ENCODE data around the gene MCF2L2. TPM values are rescaled to one million over a fixed set of nuclear protein-coding genes. Genes with fewer than 3 reads are reported as not detected.

Gene MCF2L2
- total and polyA plus RNA-seq, 2 of the 13 experiments (the other 11 are each of a cell fraction or from before 2014, with no cell fraction given) = not detected

DNA sequence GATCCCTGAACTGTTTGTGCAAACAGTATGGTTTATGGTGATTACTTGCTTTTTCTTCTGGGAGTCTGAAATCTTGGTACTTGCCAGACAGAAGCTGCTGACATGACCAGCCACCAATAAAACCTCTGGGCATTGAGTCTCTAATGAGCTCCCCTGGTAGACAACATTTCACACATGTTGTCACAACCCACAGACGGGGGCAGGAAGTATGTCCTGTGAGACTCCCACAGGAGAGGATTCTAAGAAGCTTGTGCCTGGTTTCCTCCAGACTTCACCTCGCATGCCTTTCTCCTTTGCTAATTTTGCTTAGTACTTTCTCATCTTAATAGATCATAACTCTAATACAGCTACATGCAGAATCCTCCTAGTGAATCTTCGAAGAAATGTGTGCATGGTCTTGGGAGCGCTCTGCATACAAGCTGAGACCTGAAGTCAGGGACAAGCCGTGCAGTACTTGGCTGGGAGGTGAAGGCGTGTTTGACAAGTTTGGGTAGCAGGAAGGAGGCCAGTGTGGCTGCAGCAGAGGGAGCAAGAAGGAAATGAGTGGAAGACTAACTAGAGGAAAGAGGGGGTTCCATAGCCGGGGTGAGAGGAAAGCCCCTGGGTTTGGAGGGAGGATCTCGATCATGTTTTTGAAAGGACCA lies 126.4 kb downstream of the MCF2L2 start:
- CTCF ChIA-PET (ENCODE audit: low intra/inter-chr PET ratio, low total read pairs) = no interaction called here
- no peaks in the 10 kb centered on the region for H3K4me1 ChIP-seq (ENCODE audit: insufficient read depth, low read length)
- no peak overlapping the region for H3K4me3 ChIP-seq (replicated peaks in 1 of 3; ENCODE audit: insufficient read depth in 1 of 3, low read depth in 2 of 3, low read length in 3 of 3)
- 39% methylated on average over 8 of the region's 8 CpGs for WGBS (ENCODE audit: low lambda C conversion rate)
- H3K27me3 ChIP-seq (ENCODE audit: control insufficient read depth in 1 of 2, insufficient read depth in 2 of 2, low read length in 2 of 2) = peaks cover 1 to 39% of the 10 kb centered on the region in 2 experiments; a peak in 4 of 5 replicates
- no peak overlapping the region for H3K9ac ChIP-seq (ENCODE audit: insufficient read depth, low read depth, low read length)
- FAIRE-seq = no peak
- H4K20me1 ChIP-seq (ENCODE audit: insufficient read depth, low read length) = no peaks in the 10 kb centered on the region
- H3K36me3 ChIP-seq (replicated peaks in 1 of 2; ENCODE audit: control insufficient read depth in 1 of 2, insufficient read depth in 2 of 2, low read length in 2 of 2) = no peaks in the 10 kb centered on the region
- intact Hi-C loops (cut with micrococcal nuclease; ENCODE audit: unreplicated experiment) (no loop called here), in situ Hi-C loops (cut with HindIII; ENCODE audit: extremely low pct_ligation_motif_present, low pct_unique_long_range_greater_than_20kb) (no loop called here)
- BruUV-seq (replicated peaks) = no TSS peak
- H2AFZ ChIP-seq (ENCODE audit: low read length) = no peak overlapping the region
- DNase-seq (ENCODE audit: low spot score) = no peak
- TF ChIP-seq SOX5 (CRISPR knock-in tag; IDR thresholded peaks at IDR 0.05; ENCODE audit: borderline replicate concordance) = no peak
- ATAC-seq = no peak
- H3K9me3 ChIP-seq (ENCODE audit: low read length) = no peaks in the 10 kb centered on the region
- no peak overlapping the region for H3K27ac ChIP-seq (ENCODE audit: extremely low read length, insufficient read depth, low read length)
- no peaks in the 10 kb centered on the region for H3K79me2 ChIP-seq (ENCODE audit: insufficient read depth, low read length)
- no peak overlapping the region for H3K4me2 ChIP-seq (ENCODE audit: low read depth, low read length)
- POLR2A ChIA-PET = no interaction called here

DNA sequence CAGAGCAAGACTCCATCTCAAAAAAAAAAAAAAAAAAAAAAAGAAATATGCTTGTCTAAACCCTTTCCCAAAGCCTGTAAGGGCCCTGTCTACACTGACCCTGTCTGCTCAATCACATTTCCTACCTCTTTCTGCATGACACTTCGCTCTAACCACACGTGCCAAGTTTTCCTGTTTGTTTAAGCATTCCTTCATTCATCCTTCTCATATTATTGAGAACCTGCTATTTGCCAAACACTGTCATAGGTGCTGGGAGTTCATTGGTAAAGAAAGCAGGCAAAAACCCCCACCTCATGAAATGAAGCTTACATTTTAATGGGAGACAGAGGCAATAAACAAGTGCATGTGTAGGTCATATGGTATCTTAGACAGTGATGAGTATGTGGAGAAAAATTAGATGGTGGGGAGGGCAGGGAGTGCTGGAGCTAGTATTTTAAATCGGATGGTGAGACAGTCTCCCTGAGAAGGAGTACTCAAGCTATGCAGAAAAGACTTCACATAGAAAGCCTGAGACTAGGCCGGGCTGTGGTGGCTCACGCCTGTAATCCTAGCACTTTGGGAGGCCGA lies 127.3 kb downstream of the MCF2L2 start:
- Histone ChIP-seq H3K9me3 (ENCODE audit: low read length) (no peaks in the 10 kb centered on the region), H3K36me3 (replicated peaks in 1 of 2; ENCODE audit: control insufficient read depth in 1 of 2, insufficient read depth in 2 of 2, low read length in 2 of 2) (no peaks in the 10 kb centered on the region), H3K27ac (ENCODE audit: extremely low read length, insufficient read depth, low read length) (no peak overlapping the region), H3K4me1 (ENCODE audit: insufficient read depth, low read length) (no peaks in the 10 kb centered on the region), H3K4me2 (ENCODE audit: low read depth, low read length) (no peak overlapping the region), H3K27me3 (ENCODE audit: control insufficient read depth in 1 of 2, insufficient read depth in 2 of 2, low read length in 2 of 2) (peaks cover 1 to 41% of the 10 kb centered on the region in 2 experiments; a peak in 4 of 5 replicates), H2AFZ (ENCODE audit: low read length) (no peak overlapping the region), H3K79me2 (ENCODE audit: insufficient read depth, low read length) (no peaks in the 10 kb centered on the region), H3K9ac (ENCODE audit: insufficient read depth, low read depth, low read length) (no peak overlapping the region), H3K4me3 (replicated peaks in 1 of 3; ENCODE audit: insufficient read depth in 1 of 3, low read depth in 2 of 3, low read length in 3 of 3) (no peak overlapping the region), H4K20me1 (ENCODE audit: insufficient read depth, low read length) (no peaks in the 10 kb centered on the region)
- no TSS peak for BruUV-seq (replicated peaks)
- no peak for FAIRE-seq
- WGBS (ENCODE audit: low lambda C conversion rate) = 48% methylated on average over 6 of the region's 6 CpGs
- ChIA-PET CTCF (ENCODE audit: low intra/inter-chr PET ratio, low total read pairs) (no interaction called here), POLR2A (no interaction called here)
- in situ Hi-C loops (cut with HindIII; ENCODE audit: extremely low pct_ligation_motif_present, low pct_unique_long_range_greater_than_20kb) (no loop called here), intact Hi-C loops (cut with micrococcal nuclease; ENCODE audit: unreplicated experiment) (no loop called here)
- DNase-seq (ENCODE audit: low spot score) = no peak
- no peak for ATAC-seq
- no peak for TF ChIP-seq DMAP1 (CRISPR knock-in tag; IDR thresholded peaks at IDR 0.05)
- TF ChIP-seq, protein P1, sequence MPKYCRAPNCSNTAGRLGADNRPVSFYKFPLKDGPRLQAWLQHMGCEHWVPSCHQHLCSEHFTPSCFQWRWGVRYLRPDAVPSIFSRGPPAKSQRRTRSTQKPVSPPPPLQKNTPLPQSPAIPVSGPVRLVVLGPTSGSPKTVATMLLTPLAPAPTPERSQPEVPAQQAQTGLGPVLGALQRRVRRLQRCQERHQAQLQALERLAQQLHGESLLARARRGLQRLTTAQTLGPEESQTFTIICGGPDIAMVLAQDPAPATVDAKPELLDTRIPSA (CRISPR knock-in tag; IDR thresholded peaks at IDR 0.05; ENCODE audit: borderline replicate concordance) = no peak
- no peak for TF ChIP-seq FOXJ3 (CRISPR knock-in tag; IDR thresholded peaks at IDR 0.05; ENCODE audit: borderline replicate concordance)
- no peak for TF ChIP-seq SUZ12 (IDR thresholded peaks at IDR 0.05; ENCODE audit: low read depth, low read length)
- no peak for TF ChIP-seq GPBP1L1 (CRISPR knock-in tag; IDR thresholded peaks at IDR 0.05)
- no peak for TF ChIP-seq ZNF772 (CRISPR knock-in tag; IDR thresholded peaks at IDR 0.05)
- TF ChIP-seq RAD51 (IDR thresholded peaks at IDR 0.05; ENCODE audit: borderline replicate concordance) = no peak
- no peak for TF ChIP-seq U2AF2 (IDR thresholded peaks at IDR 0.05; ENCODE audit: low read depth, low read length)
- TF ChIP-seq MEIS1 (CRISPR knock-in tag; IDR thresholded peaks at IDR 0.05; ENCODE audit: borderline replicate concordance) = no peak
- TF ChIP-seq ARNTL (CRISPR knock-in tag; IDR thresholded peaks at IDR 0.05) = no peak
- no peak for TF ChIP-seq MLLT10 (CRISPR knock-in tag; IDR thresholded peaks at IDR 0.05)
- no peak for TF ChIP-seq ZBTB2 (CRISPR knock-in tag; IDR thresholded peaks at IDR 0.05; ENCODE audit: low read depth)

All from HepG2 (cell line).